K562 (cell line): ENCODE results near the gene SLC12A9. TPM values are rescaled to one million over a fixed set of nuclear protein-coding genes. Genes with fewer than 3 reads are reported as not detected.

Experiments
- CBX5 ChIP-seq: IDR thresholded peaks from 2 replicates; pipeline ENCODE4 v1.6.1; 2014; ENCODE audit warnings: low read depth, borderline replicate concordance
- CREB1 ChIP-seq, 2 experiments: sonication (generic) in 1 of 2; formaldehyde crosslinking in 1 of 2; IDR thresholded peaks; 2 replicates each; pipeline versions ENCODE4 v1.6.1 to v1.8.0; 2012 to 2022; ENCODE audit warnings: inconsistent platforms in 1 of 2, mild to moderate bottlenecking in 1 of 2, missing genetic modification reagents in 1 of 2, moderate library complexity in 1 of 2
- ELF1 ChIP-seq: fragments of 200-800 bp; sonication (Bioruptor generic); IDR thresholded peaks from 2 replicates; pipeline ENCODE4 v1.6.1; 2016; ENCODE audit warnings: missing genetic modification characterization, missing compliant biosample characterization
- FOSL1 ChIP-seq: fragments of 200-800 bp; sonication (Bioruptor generic); conservative IDR thresholded peaks from 2 replicates; pipeline ENCODE4 v1.6.1; 2016; ENCODE audit warnings: missing genetic modification characterization, missing compliant biosample characterization
- KLF10 ChIP-seq: fragments of 250-450 bp; sonication (Bioruptor Pico); IDR thresholded peaks from 2 replicates; pipeline ENCODE4 v1.6.1; 2021; ENCODE audit warnings: matching md5 sums
- MAFG ChIP-seq: fragments of 450-650 bp; conservative IDR thresholded peaks from 2 replicates; pipeline ENCODE4 v1.6.1; 2016; ENCODE audit warnings: missing genetic modification characterization, missing compliant biosample characterization
- MAZ ChIP-seq, 2 experiments: fragments of 450-650 bp in 1 of 2; sonication (generic) in 1 of 2; formaldehyde crosslinking; IDR thresholded peaks in 1 of 2; conservative IDR thresholded peaks in 1 of 2; 2 replicates each; pipeline versions ENCODE4 v1.4.0 to v1.5.0; 2020; ENCODE audit warnings: mild to moderate bottlenecking in 1 of 2, missing genetic modification reagents in 1 of 2
- NCOA1 ChIP-seq: fragments of 450-650 bp; IDR thresholded peaks from 2 replicates; pipeline ENCODE4 v1.6.1; 2016; ENCODE audit warnings: low read depth
- POLR2AphosphoS2 ChIP-seq: IDR thresholded peaks from 2 replicates; pipeline ENCODE4 v1.6.1; 2012; ENCODE audit warnings: low read length, improper control_type of control experiment
- RBM22 ChIP-seq: fragments of 200-400 bp; formaldehyde crosslinking; IDR thresholded peaks from 2 replicates; pipeline ENCODE4 v1.6.1; 2018; ENCODE audit warnings: low read length, low read depth; ENCODE audit not compliant: poor library complexity, severe bottlenecking
- SMARCC2 ChIP-seq: fragments of 450-650 bp; IDR thresholded peaks from 2 replicates; pipeline ENCODE4 v1.6.1; 2017; ENCODE audit warnings: antibody characterized with exemption, moderate library complexity, mild to moderate bottlenecking, low read depth
- TEAD1 ChIP-seq, 2 experiments: fragments of 450-650 bp in 1 of 2; sonication (generic) in 1 of 2; formaldehyde crosslinking; IDR thresholded peaks; 2 replicates each; pipeline versions ENCODE4 v1.4.0 to v1.8.0; 2020 to 2022; ENCODE audit warnings: mild to moderate bottlenecking in 2 of 2, missing genetic modification reagents in 1 of 2
- TEAD4 ChIP-seq, 2 experiments: sonication (generic) in 1 of 2; formaldehyde crosslinking in 1 of 2; IDR thresholded peaks; 2 replicates each; pipeline versions ENCODE4 v1.6.1 to v1.8.0; 2012 to 2022; ENCODE audit warnings: borderline replicate concordance in 1 of 2, inconsistent platforms in 1 of 2, low read length in 1 of 2, mild to moderate bottlenecking in 1 of 2, missing genetic modification reagents in 1 of 2
- TFAM ChIP-seq: fragments of 250-450 bp; sonication (Bioruptor Pico); conservative IDR thresholded peaks from 2 replicates; pipeline ENCODE4 v1.5.0; 2021; ENCODE audit warnings: mild to moderate bottlenecking, moderate library complexity
- ZBTB1 ChIP-seq: sonication (generic); formaldehyde crosslinking; IDR thresholded peaks from 2 replicates; pipeline ENCODE4 v1.8.1; 2023; ENCODE audit warnings: missing genetic modification reagents, low read depth, mild to moderate bottlenecking, borderline replicate concordance
- ZKSCAN3 ChIP-seq: fragments of 250-450 bp; sonication (Bioruptor Pico); IDR thresholded peaks from 2 replicates; pipeline ENCODE4 v1.4.0; 2020
- ZNF146 ChIP-seq: IDR thresholded peaks from one replicate; pipeline ENCODE4 v1.6.1; 2018; ENCODE audit warnings: missing compliant biosample characterization; ENCODE audit not compliant: unreplicated experiment
- ZNF584 ChIP-seq: fragments of 200-800 bp; sonication (Bioruptor generic); IDR thresholded peaks from 2 replicates; pipeline ENCODE4 v1.6.1; 2016; ENCODE audit warnings: low read depth, mild to moderate bottlenecking, missing genetic modification characterization, missing compliant biosample characterization
- ZNF668 ChIP-seq: fragments of 250-450 bp; sonication (Bioruptor Pico); IDR thresholded peaks from 2 replicates; pipeline ENCODE4 v1.8.0; 2022; ENCODE audit warnings: mild to moderate bottlenecking, inconsistent platforms
- polyA plus RNA-seq, 8 experiments: library from polyadenylated mRNA; depleted of rRNA in 4 of 8; stranded (reverse) in 5 of 8; unstranded in 3 of 8; fragments of >200 nt; fragmentation: Nextera tagmentation in 2 of 8; fragmentation: Illumina TruSeq in 1 of 8; extraction: Ambion mirVana in 2 of 8; extraction: Trizol in 1 of 8; gene quantifications; 2 replicates each; pipeline versions ENCODE4 v1.2.1 to v1.2.3, GENCODE V29; 2011 to 2014; ENCODE audit warnings: inconsistent platforms in 1 of 8, missing spikeins in 1 of 8
- total RNA-seq, 7 experiments: library from RNA; depleted of rRNA in 6 of 7; stranded (reverse); fragments of >200 nt in 6 of 7; fragmentation: Illumina TruSeq in 2 of 7; extraction: Trizol in 2 of 7; gene quantifications; 2 replicates each; pipeline versions ENCODE4 v1.2.1 to v1.2.3, GENCODE V29; 2011 to 2021; ENCODE audit warnings: low replicate concordance in 1 of 7
- TF ChIP-seq, protein P1 (sequence below): sonication (generic); formaldehyde crosslinking; IDR thresholded peaks from 2 replicates; pipeline ENCODE4 v1.4.0; 2020; ENCODE audit warnings: mild to moderate bottlenecking, missing genetic modification reagents
- TF ChIP-seq, protein P2 (sequence below): sonication (generic); formaldehyde crosslinking; IDR thresholded peaks from 2 replicates; pipeline ENCODE4 v1.8.1; 2023; ENCODE audit warnings: mild to moderate bottlenecking, missing genetic modification reagents, moderate library complexity
- TF ChIP-seq, protein P3 (sequence below): fragments of 450-650 bp; IDR thresholded peaks from 2 replicates; pipeline ENCODE4 v1.6.1; 2016; ENCODE audit warnings: antibody characterized with exemption

Gene SLC12A9
- total and polyA plus RNA-seq, 9 of the 15 experiments (the other 6 are each of a cell fraction or from before 2014, with no cell fraction given) = 0.06 to 20.2 (median 10.7) TPM

DNA sequence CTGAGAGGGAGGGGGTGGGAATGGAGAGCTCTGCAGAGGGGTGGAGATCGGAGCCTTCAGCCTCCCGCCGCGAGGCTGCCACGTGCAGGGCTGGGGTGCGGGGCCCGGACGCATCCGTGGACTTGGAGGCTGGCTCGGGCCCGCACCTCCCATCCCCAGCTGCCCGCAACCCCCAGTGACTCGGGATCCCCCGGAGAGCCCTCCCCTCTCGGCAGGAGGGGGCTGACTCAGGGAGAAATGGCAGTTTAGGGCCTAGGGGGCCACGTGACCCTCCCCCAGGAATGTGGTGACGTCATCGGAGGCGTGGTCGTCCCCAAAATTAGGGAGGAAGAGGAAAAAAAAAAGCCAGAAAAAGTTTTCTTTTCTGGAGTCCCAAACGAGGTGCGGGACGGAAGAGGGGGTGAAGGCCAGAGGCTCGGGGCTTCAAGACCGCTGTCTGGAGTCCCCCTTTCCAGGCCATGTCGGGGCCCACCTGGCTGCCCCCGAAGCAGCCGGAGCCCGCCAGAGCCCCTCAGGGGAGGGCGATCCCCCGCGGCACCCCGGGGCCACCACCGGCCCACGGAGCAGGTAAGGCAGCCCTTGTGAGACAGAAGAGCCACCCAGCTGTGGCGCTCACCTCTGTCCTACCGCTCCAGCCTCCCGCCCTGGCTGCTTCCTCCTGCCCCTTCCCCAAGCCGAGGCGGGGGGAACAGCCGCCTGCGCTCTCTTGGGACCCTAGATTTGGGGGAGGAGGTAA, 14.7 kb downstream of the SLC12A9 start, which contains the start of gene TRIP6 (continued):
- TF ChIP-seq TEAD4 (IDR thresholded peaks at IDR 0.05; ENCODE audit: low read length) (peak; percentile 97), TEAD4 (CRISPR knock-in tag; IDR thresholded peaks at IDR 0.05; ENCODE audit: borderline replicate concordance) (peak; percentile 98), RBM22 (peak; percentile 30), KLF10 (no peak), CREB1 (IDR thresholded peaks at IDR 0.05) (peak; percentile 80), CREB1 (CRISPR knock-in tag; IDR thresholded peaks at IDR 0.05) (peak; percentile 91), ZNF668 (peak; percentile 50; the same call in 1 of the 2 replicates), ZBTB1 (CRISPR knock-in tag) (peak; percentile 85), MAFG (tag) (peak; percentile 64), ZNF584 (CRISPR knock-in tag) (0 out of 2 replicates have a peak, but pooled peaks have one; percentile 44), POLR2AphosphoS2 (0 out of 2 replicates have a peak, but pooled peaks have one; percentile 43), MAZ (CRISPR knock-in tag; conservative IDR thresholded peaks at IDR 0.05 in 1 of 2, IDR thresholded peaks at IDR 0.05 in 1 of 2) (peak; percentile 95 to 99), ZNF146 (CRISPR knock-in tag) (no peak), ZKSCAN3 (CRISPR knock-in tag) (no peak), NCOA1 (peak; percentile 61; the same call in 1 of the 2 replicates), TEAD1 (CRISPR knock-in tag; IDR thresholded peaks at IDR 0.05) (peak; percentile 99 to 100), ELF1 (tag) (0 out of 2 replicates have a peak, but pooled peaks have one; percentile 37), SMARCC2 (no peak), FOSL1 (peak; percentile 94), CBX5 (no peak), TFAM (no peak)
- TF ChIP-seq, protein P1, sequence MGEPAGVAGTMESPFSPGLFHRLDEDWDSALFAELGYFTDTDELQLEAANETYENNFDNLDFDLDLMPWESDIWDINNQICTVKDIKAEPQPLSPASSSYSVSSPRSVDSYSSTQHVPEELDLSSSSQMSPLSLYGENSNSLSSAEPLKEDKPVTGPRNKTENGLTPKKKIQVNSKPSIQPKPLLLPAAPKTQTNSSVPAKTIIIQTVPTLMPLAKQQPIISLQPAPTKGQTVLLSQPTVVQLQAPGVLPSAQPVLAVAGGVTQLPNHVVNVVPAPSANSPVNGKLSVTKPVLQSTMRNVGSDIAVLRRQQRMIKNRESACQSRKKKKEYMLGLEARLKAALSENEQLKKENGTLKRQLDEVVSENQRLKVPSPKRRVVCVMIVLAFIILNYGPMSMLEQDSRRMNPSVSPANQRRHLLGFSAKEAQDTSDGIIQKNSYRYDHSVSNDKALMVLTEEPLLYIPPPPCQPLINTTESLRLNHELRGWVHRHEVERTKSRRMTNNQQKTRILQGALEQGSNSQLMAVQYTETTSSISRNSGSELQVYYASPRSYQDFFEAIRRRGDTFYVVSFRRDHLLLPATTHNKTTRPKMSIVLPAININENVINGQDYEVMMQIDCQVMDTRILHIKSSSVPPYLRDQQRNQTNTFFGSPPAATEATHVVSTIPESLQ = 0 out of 2 replicates have a peak, but pooled peaks have one; percentile 48
- TF ChIP-seq, protein P2, sequence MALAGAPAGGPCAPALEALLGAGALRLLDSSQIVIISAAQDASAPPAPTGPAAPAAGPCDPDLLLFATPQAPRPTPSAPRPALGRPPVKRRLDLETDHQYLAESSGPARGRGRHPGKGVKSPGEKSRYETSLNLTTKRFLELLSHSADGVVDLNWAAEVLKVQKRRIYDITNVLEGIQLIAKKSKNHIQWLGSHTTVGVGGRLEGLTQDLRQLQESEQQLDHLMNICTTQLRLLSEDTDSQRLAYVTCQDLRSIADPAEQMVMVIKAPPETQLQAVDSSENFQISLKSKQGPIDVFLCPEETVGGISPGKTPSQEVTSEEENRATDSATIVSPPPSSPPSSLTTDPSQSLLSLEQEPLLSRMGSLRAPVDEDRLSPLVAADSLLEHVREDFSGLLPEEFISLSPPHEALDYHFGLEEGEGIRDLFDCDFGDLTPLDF (CRISPR knock-in tag) = 0 out of 2 replicates have a peak, but pooled peaks have one; percentile 24
- TF ChIP-seq, protein P3, sequence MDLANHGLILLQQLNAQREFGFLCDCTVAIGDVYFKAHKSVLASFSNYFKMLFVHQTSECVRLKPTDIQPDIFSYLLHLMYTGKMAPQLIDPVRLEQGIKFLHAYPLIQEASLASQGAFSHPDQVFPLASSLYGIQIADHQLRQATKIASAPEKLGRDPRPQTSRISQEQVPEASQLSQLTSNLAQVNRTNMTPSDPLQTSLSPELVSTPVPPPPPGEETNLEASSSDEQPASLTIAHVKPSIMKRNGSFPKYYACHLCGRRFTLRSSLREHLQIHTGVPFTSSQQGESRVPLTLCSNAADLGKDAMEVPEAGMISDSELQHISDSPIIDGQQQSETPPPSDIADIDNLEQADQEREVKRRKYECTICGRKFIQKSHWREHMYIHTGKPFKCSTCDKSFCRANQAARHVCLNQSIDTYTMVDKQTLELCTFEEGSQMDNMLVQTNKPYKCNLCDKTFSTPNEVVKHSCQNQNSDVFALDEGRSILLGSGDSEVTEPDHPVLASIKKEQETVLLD = peak; percentile 39; the same call in 1 of the 2 replicates
